GM18909 (cell line): ENCODE measurements around the gene G6PC2.

Experiments
- ATAC-seq: cut with Tn5 transposase; IDR thresholded peaks from one replicate; pipeline ENCODE4 v1.9.1; 2021; ENCODE audit warnings: mild to moderate bottlenecking; ENCODE audit not compliant: unreplicated experiment, poor library complexity

The G6PC2 gene

DNA sequence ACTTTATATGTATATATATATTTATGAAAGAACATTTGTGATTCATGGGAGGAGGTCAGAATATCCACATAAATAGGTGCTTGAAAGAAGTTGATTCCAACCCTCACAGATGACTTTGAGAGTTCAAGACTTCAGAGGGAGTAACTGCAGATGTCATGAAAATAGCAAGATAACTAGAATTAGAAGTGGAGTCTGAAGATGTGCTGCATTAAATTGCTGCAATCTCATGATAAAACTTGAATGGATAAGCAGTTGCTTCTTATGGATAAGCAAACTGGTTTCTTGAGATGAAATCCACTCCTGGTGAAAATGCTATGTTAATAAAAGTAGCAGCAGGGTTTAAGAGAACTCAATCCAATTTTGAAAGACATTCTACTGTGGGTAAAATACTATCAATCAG, 40.2 kb downstream of the G6PC2 start:
- no peak for ATAC-seq

DNA sequence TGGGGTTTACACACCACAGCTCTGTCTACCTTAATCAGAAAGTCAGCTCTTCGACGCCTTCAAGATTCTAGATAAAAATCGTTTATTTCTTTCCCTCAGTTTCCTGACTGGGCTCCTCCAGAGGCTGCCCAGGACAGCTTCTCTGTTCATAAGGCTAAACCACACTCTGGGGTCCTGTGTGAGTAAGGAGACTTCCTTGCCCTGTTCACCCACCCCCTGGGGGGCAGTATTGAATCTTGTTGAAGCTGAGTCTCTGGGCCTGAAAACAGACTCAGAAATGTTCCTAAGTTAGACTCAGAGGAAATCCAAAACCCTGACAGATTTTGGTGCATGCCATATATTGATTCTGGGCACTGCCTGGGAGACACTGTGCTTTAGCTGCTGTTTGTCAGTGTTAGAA, 43.0 kb downstream of the G6PC2 start:
- ATAC-seq, result no peak

DNA sequence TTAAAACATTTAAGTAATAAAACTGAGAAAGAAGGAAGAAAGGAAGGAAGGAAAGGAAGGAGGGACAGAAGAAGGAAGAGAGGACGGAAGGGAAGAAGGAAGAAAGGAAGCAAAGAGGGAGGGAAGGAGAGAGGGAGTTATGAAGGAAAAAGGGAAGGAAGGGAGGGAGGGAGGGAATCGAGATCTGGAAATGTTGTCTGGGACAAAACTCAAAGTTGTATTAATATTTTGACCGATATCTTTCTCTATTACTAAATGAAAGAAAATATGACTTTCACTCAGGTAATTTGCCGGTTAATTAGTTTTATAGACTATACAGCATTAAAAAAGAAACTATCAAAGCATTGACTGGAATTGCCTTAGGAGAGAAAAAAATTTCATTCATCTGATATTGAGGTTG, 44.4 kb downstream of the G6PC2 start:
- no peak for ATAC-seq

DNA sequence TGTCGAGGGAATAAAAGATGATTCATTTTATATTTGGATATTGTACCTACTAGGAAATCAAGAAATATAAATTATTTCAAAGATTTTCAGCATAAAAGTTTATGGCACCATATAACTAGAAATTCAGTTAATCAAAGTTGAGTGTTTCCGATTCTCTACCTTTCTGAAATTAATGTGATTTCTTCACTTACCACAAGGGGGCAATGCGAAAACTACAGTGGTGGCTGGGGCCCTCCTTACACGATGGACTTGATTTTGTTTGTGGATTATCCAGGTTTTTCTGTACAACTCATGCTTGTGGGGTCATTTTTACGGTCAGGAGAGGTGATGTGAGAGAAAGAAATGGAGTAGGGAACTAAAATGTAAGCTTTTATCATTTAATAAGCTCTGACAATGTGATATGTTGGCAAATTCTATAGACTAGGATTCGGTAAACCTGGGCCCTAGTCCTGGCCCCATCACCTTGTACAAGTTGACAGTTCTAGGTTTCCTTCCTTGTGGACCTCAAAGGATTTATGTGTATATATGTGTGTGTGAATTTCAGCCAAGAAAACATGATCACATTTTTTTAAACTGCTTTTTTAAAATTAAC, 47.6 kb downstream of the G6PC2 start:
- no peak for ATAC-seq

DNA sequence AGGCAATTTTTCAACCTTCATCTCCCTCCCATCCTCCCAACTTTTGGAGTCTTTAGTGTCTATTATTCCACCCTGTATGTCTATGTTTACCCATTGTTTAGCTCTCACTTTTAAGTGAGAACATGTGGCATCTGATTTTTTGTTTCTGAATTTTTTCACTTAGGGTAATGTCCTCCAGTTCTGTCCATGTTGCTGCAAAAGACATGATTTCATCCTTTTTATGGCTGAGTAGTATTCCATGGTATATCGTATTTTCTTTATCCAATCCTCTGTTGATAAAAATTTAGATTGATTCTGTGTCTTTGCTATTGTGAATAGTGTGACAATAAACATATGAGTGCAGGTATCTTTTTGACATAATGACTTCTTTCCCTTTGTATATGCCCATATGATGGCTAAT, 48.2 kb downstream of the G6PC2 start:
- no peak for ATAC-seq

DNA sequence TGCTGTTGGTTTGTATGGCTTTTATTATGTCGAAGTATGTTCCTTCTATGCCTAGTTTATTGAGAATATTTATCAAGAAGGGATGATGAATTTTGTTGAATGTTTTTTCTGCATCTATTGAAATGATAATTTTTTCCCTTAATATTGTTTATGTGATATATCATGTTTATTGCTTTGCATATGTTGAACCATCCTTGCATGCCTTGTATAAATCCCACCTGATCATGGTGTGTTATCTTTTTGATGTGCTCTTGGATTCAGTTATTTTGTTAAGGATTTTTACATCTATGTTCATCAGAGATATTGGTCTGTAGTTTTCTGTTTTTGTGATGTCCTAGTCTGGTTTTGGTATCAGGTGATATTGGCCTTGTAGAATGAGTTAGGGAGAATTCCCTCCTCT, 50.8 kb downstream of the G6PC2 start:
- no peak for ATAC-seq

DNA sequence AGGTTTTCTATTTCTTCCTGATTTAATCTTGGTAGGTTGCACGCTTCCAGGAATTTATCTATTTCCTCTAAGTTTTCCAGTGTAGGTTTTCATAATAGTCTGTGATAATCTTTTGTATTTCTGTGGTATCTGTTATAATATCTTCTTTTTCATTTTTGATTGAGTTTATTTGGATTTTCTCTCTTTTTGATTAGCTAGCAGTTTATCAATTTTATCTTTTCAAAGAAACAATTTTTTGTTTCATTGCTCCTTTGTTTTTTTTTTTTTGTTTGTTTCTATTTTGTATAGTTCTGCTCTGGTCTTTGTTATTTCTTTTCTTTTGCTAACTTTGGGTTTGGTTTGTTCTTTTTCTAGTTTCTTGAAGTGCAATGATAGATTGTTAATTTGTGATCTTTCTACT, 51.3 kb downstream of the G6PC2 start:
- no peak for ATAC-seq

DNA sequence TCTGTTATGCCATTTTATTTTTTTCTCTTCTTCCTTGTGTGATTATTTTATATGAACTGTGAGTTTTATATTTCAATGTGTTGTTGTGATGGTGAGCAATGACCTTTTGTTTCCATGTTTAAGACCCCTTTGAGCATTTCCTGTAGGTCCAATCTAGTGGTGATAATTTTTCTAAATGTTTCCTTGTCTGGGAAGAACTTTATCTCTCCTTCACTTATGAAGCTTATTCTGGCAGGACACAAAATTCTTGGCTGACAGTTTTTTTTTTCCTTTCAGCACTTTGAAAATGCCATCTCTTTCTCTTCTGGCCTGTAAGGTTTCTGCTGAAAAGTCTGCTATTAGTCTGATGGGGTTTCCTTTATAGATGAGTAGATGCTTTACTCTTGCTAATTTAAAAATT, 53.2 kb downstream of the G6PC2 start:
- no peak for ATAC-seq

DNA sequence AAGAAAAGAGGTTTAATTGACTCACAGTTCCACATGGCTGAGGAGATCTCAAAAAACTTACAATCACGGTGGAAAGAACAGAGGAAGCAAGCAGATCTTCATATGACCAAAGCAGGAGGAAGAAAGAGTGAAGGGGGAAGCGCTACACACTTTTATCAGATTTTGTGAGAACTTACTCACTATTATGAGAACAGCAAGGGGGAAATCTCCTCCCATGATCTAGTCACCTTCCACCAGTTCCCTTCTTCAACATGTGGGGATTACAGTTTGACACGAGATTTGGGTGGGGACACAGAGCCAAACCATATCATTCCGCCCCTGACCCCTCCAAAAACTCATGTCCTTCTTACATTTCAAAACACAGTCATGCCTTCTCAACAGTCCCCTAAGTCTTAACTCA, 54.2 kb downstream of the G6PC2 start:
- no peak for ATAC-seq

DNA sequence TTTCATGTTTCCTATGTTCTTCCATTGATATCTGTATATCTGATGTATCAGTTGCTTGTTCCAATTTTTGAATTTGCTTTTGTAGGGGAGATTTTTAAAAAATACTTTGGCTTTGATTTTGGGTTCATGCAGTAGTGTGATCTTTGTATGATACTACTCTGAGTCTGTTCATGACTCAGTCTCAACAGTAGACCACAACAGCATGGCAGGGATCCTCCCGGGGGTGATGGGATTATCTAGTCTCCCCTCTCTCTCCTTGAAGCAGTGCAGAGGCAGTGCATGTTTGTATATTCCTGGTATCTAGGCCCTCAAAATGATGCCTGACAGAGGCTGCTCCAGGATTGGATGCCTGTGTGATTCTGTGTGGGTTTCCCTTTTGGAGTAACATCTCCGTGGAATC, 55.3 kb downstream of the G6PC2 start:
- ATAC-seq, result no peak
